ENCODE measurements around the gene SLC22A23.

The SLC22A23 gene

GRCh38 chr6:3370361-3371221, 86.3 kb downstream of the SLC22A23 start:
- H3K79me2 ChIP-seq (ENCODE audit: low read length), result no peaks in the 10 kb centered on the region
- no peak overlapping the region for H3K4me3 ChIP-seq (ENCODE audit: low read length)
- no peak overlapping the region for H3K27ac ChIP-seq (ENCODE audit: low read length)
- H4K20me1 ChIP-seq (ENCODE audit: insufficient read depth, low read length), result no peaks in the 10 kb centered on the region
- no peaks in the 10 kb centered on the region for H3K27me3 ChIP-seq (ENCODE audit: low read depth, low read length)
- no peak overlapping the region for H2AFZ ChIP-seq (ENCODE audit: low read depth, low read length)
- H3K9ac ChIP-seq (ENCODE audit: low read length), result no peak overlapping the region
- no peak overlapping the region for H3K4me2 ChIP-seq (ENCODE audit: low read length)
- H3K9me3 ChIP-seq (ENCODE audit: insufficient read depth, low read length), result no peaks in the 10 kb centered on the region
- no peaks in the 10 kb centered on the region for H3K36me3 ChIP-seq (replicated peaks; ENCODE audit: low read depth, low read length)
- TF ChIP-seq CTCF (IDR thresholded peaks at IDR 0.05; ENCODE audit: low read depth, low read length) (no peak), EZH2phosphoT487 (IDR thresholded peaks at IDR 0.05; ENCODE audit: low read depth) (no peak)
- H3K4me1 ChIP-seq (ENCODE audit: low read length), result peaks cover 29% of the 10 kb centered on the region

- peaks cover 29% of the 10 kb centered on the region for H3K4me1 ChIP-seq (ENCODE audit: low read length)
- H3K27me3 ChIP-seq (ENCODE audit: low read depth, low read length), result no peaks in the 10 kb centered on the region
- TF ChIP-seq EZH2phosphoT487 (IDR thresholded peaks at IDR 0.05; ENCODE audit: low read depth) (no peak), CTCF (IDR thresholded peaks at IDR 0.05; ENCODE audit: low read depth, low read length) (no peak)
- H3K79me2 ChIP-seq (ENCODE audit: low read length), result no peaks in the 10 kb centered on the region
- no peaks in the 10 kb centered on the region for H3K9me3 ChIP-seq (ENCODE audit: insufficient read depth, low read length)
- H2AFZ ChIP-seq (ENCODE audit: low read depth, low read length), result no peak overlapping the region
- H3K4me3 ChIP-seq (ENCODE audit: low read length), result no peak overlapping the region
- H3K36me3 ChIP-seq (replicated peaks; ENCODE audit: low read depth, low read length), result no peaks in the 10 kb centered on the region
- H4K20me1 ChIP-seq (ENCODE audit: insufficient read depth, low read length), result no peaks in the 10 kb centered on the region
- H3K4me2 ChIP-seq (ENCODE audit: low read length), result no peak overlapping the region
- no peak overlapping the region for H3K9ac ChIP-seq (ENCODE audit: low read length)
- no peak overlapping the region for H3K27ac ChIP-seq (ENCODE audit: low read length)
Observed at GRCh38 chr6:3369985-3370360, 86.9 kb downstream of the SLC22A23 start.

GRCh38 chr6:3368685-3369084, 88.2 kb downstream of the SLC22A23 start:
- H2AFZ ChIP-seq (ENCODE audit: low read depth, low read length), result no peak overlapping the region
- no peaks in the 10 kb centered on the region for H4K20me1 ChIP-seq (ENCODE audit: insufficient read depth, low read length)
- TF ChIP-seq CTCF (IDR thresholded peaks at IDR 0.05; ENCODE audit: low read depth, low read length) (no peak), EZH2phosphoT487 (IDR thresholded peaks at IDR 0.05; ENCODE audit: low read depth) (no peak)
- H3K4me3 ChIP-seq (ENCODE audit: low read length), result no peak overlapping the region
- peaks cover 29% of the 10 kb centered on the region for H3K4me1 ChIP-seq (ENCODE audit: low read length)
- H3K27ac ChIP-seq (ENCODE audit: low read length), result no peak overlapping the region
- H3K79me2 ChIP-seq (ENCODE audit: low read length), result no peaks in the 10 kb centered on the region
- no peak overlapping the region for H3K9ac ChIP-seq (ENCODE audit: low read length)
- peak overlapping the region; percentile 71 for H3K4me2 ChIP-seq (ENCODE audit: low read length)
- no peaks in the 10 kb centered on the region for H3K36me3 ChIP-seq (replicated peaks; ENCODE audit: low read depth, low read length)
- H3K9me3 ChIP-seq (ENCODE audit: insufficient read depth, low read length), result no peaks in the 10 kb centered on the region
- H3K27me3 ChIP-seq (ENCODE audit: low read depth, low read length), result no peaks in the 10 kb centered on the region

- Histone ChIP-seq H3K4me1 (ENCODE audit: low read length) (peaks cover 29% of the 10 kb centered on the region), H3K27me3 (ENCODE audit: low read depth, low read length) (no peaks in the 10 kb centered on the region), H3K9ac (ENCODE audit: low read length) (no peak overlapping the region), H4K20me1 (ENCODE audit: insufficient read depth, low read length) (no peaks in the 10 kb centered on the region), H3K4me3 (ENCODE audit: low read length) (peak overlapping the region; percentile 41; the same call in 1 of the 2 replicates), H3K4me2 (ENCODE audit: low read length) (peak overlapping the region; percentile 71), H3K36me3 (replicated peaks; ENCODE audit: low read depth, low read length) (no peaks in the 10 kb centered on the region), H3K27ac (ENCODE audit: low read length) (peak overlapping the region; percentile 30), H3K9me3 (ENCODE audit: insufficient read depth, low read length) (no peaks in the 10 kb centered on the region), H2AFZ (ENCODE audit: low read depth, low read length) (no peak overlapping the region), H3K79me2 (ENCODE audit: low read length) (no peaks in the 10 kb centered on the region)
- no peak for TF ChIP-seq CTCF (IDR thresholded peaks at IDR 0.05; ENCODE audit: low read depth, low read length)
- no peak for TF ChIP-seq EZH2phosphoT487 (IDR thresholded peaks at IDR 0.05; ENCODE audit: low read depth)
Observed at GRCh38 chr6:3367630-3368029, 89.2 kb downstream of the SLC22A23 start.

Measured in OCI-LY3 (cell line).